Sigmoid colon (tissue), 7 donors: ENCODE results near the gene HMSD. TPM values are rescaled to one million over a fixed set of nuclear protein-coding genes. Genes with fewer than 3 reads are reported as not detected.
"Not testable (repeated sequence)": the region's sequence is repeated elsewhere in the genome, so short reads cannot be mapped to it uniquely, and the experiment has no call there.

Experiments used
- DNase-seq: peaks from one replicate; pipeline ENCODE4 v3.0.0-alpha.2; 2019
- H3K27ac ChIP-seq, 4 donors: fragments of 200-600 bp; sonication (generic); one replicate each; pipeline ENCODE4 v1.5.1; 2016 to 2019; ENCODE audit warnings: mild to moderate bottlenecking in 1 of 4
- H3K27me3 ChIP-seq, 3 donors: fragments of 200-600 bp; sonication (generic); one replicate each; pipeline ENCODE4 v1.5.1; 2019; ENCODE audit warnings: mild to moderate bottlenecking in 1 of 3
- H3K36me3 ChIP-seq, 4 donors: fragments of 200-600 bp; sonication (generic); one replicate each; pipeline ENCODE4 v1.5.1; 2016 to 2019
- H3K4me1 ChIP-seq, 4 donors: fragments of 200-600 bp; sonication (generic); one replicate each; pipeline ENCODE4 v1.5.1; 2017 to 2019
- H3K4me3 ChIP-seq, 4 donors: fragments of 200-600 bp; sonication (generic); one replicate each; pipeline ENCODE4 v1.5.1; 2017 to 2019; ENCODE audit warnings: mild to moderate bottlenecking in 2 of 4, moderate library complexity in 1 of 4
- H3K9me3 ChIP-seq, 4 donors: fragments of 200-600 bp in 3 of 4; sonication (generic) in 3 of 4; one replicate each; pipeline versions ENCODE4 v1.5.1 to v1.6.1; 2013 to 2019
- EP300 ChIP-seq, 4 donors: sonication (generic); formaldehyde crosslinking; IDR thresholded peaks; one replicate each; pipeline ENCODE4 v1.6.1; 2017; ENCODE audit warnings: antibody characterized with exemption in 4 of 4
- POLR2A ChIP-seq, 2 donors: fragments of 450-650 bp; IDR thresholded peaks; one replicate each; pipeline ENCODE4 v1.6.1; 2016; ENCODE audit warnings: antibody characterized with exemption in 2 of 2, mild to moderate bottlenecking in 2 of 2, moderate library complexity in 2 of 2
- POLR2AphosphoS5 ChIP-seq, 4 donors: sonication (generic); formaldehyde crosslinking; IDR thresholded peaks; one replicate each; pipeline ENCODE4 v1.6.1; 2017; ENCODE audit warnings: antibody characterized with exemption in 4 of 4
- WGBS, 2 donors: extraction: QIAGEN DNeasy Blood & Tissue Kit; methylation state at CpG; one replicate each; pipeline ENCODE4 v1.1.7; 2013; 5-methylcytosine and 5-hydroxymethylcytosine counted together
- intact Hi-C: fragments of 100-400 bp; cut with DNase I; formaldehyde crosslinking; loops from one replicate; pipeline ENCODE4 v1.15.1; 2023
- polyA plus RNA-seq, 3 donors: library from polyadenylated mRNA; stranded (reverse); fragments of 200-250 nt; gene quantifications; one replicate each; pipeline ENCODE4 v1.2.3, GENCODE V29; 2013
- total RNA-seq, 4 donors: library from RNA; depleted of rRNA; stranded (reverse); fragments of >200 nt; gene quantifications; one replicate each; pipeline ENCODE4 v1.1.0, GENCODE V29; 2016
- TF ChIP-seq, protein P1 (sequence below), 4 experiments: fragments of 450-650 bp in 3 of 4; fragments of 200-600 bp in 1 of 4; IDR thresholded peaks; one replicate each; pipeline ENCODE4 v1.5.1; 2016 to 2019; ENCODE audit warnings: antibody characterized with exemption in 4 of 4, mild to moderate bottlenecking in 3 of 4, moderate library complexity in 2 of 4
- donor health status: healthy with polysubstance abuse.
- donor health status: Bipolar disorder and iron deficiency.
- donor health status: healthy.

The HMSD gene
- total and polyA plus RNA-seq, 7 donors: 0.54 TPM; not detected in 6

DNA sequence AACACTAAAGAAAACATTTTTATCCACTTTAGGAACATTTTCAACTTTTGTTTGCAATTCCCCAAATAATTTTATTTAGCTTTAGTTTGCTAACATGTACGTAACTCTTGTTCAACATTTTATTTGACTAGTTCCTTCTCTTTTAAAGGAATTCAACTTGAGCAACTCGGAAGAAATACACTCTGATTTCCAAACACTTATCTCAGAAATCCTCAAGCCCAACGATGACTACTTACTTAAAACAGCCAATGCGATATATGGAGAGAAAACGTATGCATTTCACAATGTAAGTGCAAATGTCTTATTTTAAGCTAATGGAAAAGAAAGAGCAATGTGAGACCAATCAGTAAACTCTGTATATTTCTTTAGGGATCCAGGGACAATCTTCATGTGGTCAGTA is 31.3 kb upstream of the HMSD start:
- WGBS, 2 donors: 80 to 83% methylated on average over 5 of the region's 5 CpGs
- TF ChIP-seq, protein P1, sequence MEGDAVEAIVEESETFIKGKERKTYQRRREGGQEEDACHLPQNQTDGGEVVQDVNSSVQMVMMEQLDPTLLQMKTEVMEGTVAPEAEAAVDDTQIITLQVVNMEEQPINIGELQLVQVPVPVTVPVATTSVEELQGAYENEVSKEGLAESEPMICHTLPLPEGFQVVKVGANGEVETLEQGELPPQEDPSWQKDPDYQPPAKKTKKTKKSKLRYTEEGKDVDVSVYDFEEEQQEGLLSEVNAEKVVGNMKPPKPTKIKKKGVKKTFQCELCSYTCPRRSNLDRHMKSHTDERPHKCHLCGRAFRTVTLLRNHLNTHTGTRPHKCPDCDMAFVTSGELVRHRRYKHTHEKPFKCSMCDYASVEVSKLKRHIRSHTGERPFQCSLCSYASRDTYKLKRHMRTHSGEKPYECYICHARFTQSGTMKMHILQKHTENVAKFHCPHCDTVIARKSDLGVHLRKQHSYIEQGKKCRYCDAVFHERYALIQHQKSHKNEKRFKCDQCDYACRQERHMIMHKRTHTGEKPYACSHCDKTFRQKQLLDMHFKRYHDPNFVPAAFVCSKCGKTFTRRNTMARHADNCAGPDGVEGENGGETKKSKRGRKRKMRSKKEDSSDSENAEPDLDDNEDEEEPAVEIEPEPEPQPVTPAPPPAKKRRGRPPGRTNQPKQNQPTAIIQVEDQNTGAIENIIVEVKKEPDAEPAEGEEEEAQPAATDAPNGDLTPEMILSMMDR (IDR thresholded peaks at IDR 0.05): no peak
- no peak for TF ChIP-seq POLR2AphosphoS5 (IDR thresholded peaks at IDR 0.05)
- intact Hi-C loops: no loop called here

DNA sequence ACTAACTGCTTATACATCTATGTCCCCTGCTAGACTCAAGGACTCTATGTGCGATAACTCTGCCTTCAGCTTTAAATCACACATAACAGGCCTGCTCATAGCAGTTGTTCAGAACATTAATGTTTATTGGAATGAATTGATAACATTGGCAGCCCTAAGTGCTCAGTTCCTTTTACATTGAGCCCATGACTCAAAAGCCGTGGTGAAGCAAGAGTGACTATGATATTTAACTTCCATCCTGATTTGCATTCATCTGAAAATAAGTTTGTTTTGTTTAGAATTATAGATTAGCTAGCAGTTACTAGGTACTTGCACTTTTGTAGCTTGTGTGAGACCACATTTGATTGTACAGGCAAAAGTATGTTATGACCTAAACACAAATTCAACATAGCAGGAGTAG is 27.1 kb upstream of the HMSD start:
- no peak for DNase-seq
- no peaks in the 10 kb centered on the region for H3K36me3 ChIP-seq
- no peaks in the 10 kb centered on the region for H3K4me1 ChIP-seq
- intact Hi-C loops: no loop called here
- WGBS, 2 donors: 86 to 91% methylated on average over 2 of the region's 2 CpGs
- no peak overlapping the region for H3K4me3 ChIP-seq
- no peak overlapping the region for H3K27ac ChIP-seq
- H3K9me3 ChIP-seq: no peaks in the 10 kb centered on the region
- no peaks in the 10 kb centered on the region for H3K27me3 ChIP-seq
- TF ChIP-seq POLR2A (IDR thresholded peaks at IDR 0.05): no peak
- TF ChIP-seq, protein P1 (IDR thresholded peaks at IDR 0.05): no peak

More for the DNA sequence above, 31.3 kb upstream of the HMSD start:
- Histone ChIP-seq H3K36me3 (no peaks in the 10 kb centered on the region), H3K9me3 (no peaks in the 10 kb centered on the region), H3K27ac (no peak overlapping the region), H3K4me1 (no peaks in the 10 kb centered on the region), H3K4me3 (no peak overlapping the region), H3K27me3 (no peaks in the 10 kb centered on the region)
- DNase-seq: no peak

DNA sequence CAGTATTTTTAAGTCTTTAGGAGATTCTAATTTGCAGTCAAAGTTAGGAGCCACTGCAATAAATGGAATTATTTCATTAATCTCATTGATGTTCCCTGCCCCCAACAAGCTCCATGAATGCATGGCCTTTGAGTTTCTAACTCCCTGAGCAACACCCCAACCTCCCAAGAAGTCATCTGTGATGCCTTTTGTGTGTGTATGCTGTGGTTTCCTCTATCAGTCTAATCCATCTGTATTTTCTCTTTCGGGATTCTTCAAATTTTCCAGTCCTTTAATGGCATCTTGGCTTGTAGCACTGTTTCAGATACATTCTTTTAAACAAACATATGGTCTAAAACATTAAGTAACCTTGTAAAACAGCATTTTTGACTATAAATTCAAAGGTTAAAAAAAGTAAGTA is 24.6 kb upstream of the HMSD start:
- Histone ChIP-seq H3K27me3 (no peaks in the 10 kb centered on the region), H3K9me3 (no peaks in the 10 kb centered on the region), H3K4me3 (no peak overlapping the region), H3K36me3 (no peaks in the 10 kb centered on the region), H3K27ac (no peak overlapping the region), H3K4me1 (no peaks in the 10 kb centered on the region)
- no peak for DNase-seq
- 72 to 74% methylated on average over 1 of the region's 1 CpG for WGBS, 2 donors
- intact Hi-C loops: no loop called here
- TF ChIP-seq POLR2AphosphoS5 (IDR thresholded peaks at IDR 0.05) (no peak), POLR2A (IDR thresholded peaks at IDR 0.05) (no peak), EP300 (IDR thresholded peaks at IDR 0.05) (no peak)
- TF ChIP-seq, protein P1 (IDR thresholded peaks at IDR 0.05): no peak

DNA sequence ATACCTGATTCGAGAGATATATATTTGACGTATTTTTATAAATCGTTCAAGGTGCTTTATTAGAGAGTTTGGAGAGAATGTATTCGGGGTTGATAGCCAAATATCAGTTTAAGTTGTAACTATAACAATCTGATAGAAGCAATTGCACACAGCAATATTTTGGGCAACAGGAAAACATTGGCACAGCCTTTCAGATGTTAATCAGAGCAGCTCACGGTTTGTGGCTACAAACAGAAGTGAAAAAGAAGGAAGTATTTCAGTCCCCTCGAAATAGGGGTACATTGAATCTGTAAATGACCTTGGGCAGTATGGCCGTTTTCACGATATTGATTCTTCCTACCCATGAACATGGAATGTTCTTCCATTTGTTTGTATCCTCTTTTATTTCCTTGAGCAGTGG is 20.8 kb upstream of the HMSD start:
- H3K4me1 ChIP-seq: no peaks in the 10 kb centered on the region
- no peaks in the 10 kb centered on the region for H3K27me3 ChIP-seq
- no peak for DNase-seq
- WGBS, 2 donors: 64 to 67% methylated on average over 8 of the region's 8 CpGs
- H3K9me3 ChIP-seq: no peaks in the 10 kb centered on the region
- intact Hi-C loops: no loop called here
- TF ChIP-seq POLR2AphosphoS5 (IDR thresholded peaks at IDR 0.05): no peak
- TF ChIP-seq POLR2A (IDR thresholded peaks at IDR 0.05): no peak
- TF ChIP-seq, protein P1 (IDR thresholded peaks at IDR 0.05): no peak
- TF ChIP-seq EP300 (IDR thresholded peaks at IDR 0.05): no peak
- no peak overlapping the region for H3K27ac ChIP-seq
- no peak overlapping the region for H3K4me3 ChIP-seq
- no peaks in the 10 kb centered on the region for H3K36me3 ChIP-seq

DNA sequence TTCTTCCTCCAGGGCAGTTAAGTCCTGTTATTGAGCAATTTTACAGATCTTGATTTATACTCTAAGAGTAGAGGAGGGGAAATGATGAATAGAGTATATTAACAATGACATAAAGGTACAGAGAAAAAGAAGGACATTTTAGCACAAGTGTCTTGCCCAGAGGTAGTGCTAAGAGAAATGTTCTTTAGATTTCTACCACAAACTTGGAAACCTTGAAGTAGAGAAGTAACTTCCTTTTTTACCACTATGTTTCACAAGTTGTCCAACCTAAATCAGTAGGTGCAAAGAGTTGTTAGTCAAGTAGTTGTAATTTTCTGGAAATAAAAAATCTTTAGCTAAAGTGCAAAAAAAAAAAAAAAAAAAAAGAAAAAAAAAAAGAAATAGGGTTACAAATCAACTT is 19.7 kb upstream of the HMSD start:
- H3K27ac ChIP-seq, H3K4me3 ChIP-seq, H3K27me3 ChIP-seq, DNase-seq, H3K4me1 ChIP-seq, intact Hi-C loops, H3K9me3 ChIP-seq, H3K36me3 ChIP-seq: not testable (repeated sequence)
